ENCODE results near the gene CNTLN.

DNA sequence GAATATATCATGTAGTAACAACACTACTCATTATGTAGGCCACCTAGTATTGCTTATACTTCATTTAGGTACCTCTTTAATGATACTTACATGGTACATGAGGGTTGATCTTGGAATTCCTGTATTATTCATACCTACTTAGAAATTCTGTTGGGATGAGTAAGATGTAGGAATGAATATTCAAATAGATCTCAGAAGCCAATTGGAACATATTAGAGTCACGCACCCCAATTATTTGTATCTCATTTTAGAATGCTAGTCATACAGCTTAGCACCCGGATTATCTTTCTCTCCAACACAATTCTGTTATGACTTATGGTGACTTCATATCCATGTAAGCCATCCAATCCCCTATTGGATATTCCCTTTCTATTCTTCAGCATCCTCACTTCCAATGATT, 337.3 kb downstream of the CNTLN start:
- TF ChIP-seq CHD2 (IDR thresholded peaks at IDR 0.05; ENCODE audit: low read depth, low read length) (no peak), YY1 (IDR thresholded peaks at IDR 0.05; ENCODE audit: borderline replicate concordance in 1 of 3, control insufficient read depth in 1 of 3, extremely low read depth in 1 of 3, insufficient read depth in 3 of 3, insufficient read length in 1 of 3, insufficient replicate concordance in 2 of 3, low read depth in 1 of 3, low read length in 2 of 3) (no peak), HDAC2 (IDR thresholded peaks at IDR 0.05) (no peak), MTA3 (IDR thresholded peaks at IDR 0.05; ENCODE audit: borderline replicate concordance) (no peak), ZNF124 (CRISPR knock-in tag; IDR thresholded peaks at IDR 0.05) (no peak), EGR1 (conservative IDR thresholded peaks at IDR 0.05) (no peak), ZSCAN29 (IDR thresholded peaks at IDR 0.05) (no peak), NONO (IDR thresholded peaks at IDR 0.05; ENCODE audit: low read depth in 2 of 2, low read length in 1 of 2) (no peak), DNMT1 (IDR thresholded peaks at IDR 0.05) (no peak), SP1 (CRISPR knock-in tag; IDR thresholded peaks at IDR 0.05) (no peak), JUND (IDR thresholded peaks at IDR 0.05; ENCODE audit: borderline replicate concordance, low read depth, low read length) (no peak), JUND (tag; IDR thresholded peaks at IDR 0.05; ENCODE audit: borderline replicate concordance, low read depth, low read length) (no peak)
- TF ChIP-seq, protein P1, sequence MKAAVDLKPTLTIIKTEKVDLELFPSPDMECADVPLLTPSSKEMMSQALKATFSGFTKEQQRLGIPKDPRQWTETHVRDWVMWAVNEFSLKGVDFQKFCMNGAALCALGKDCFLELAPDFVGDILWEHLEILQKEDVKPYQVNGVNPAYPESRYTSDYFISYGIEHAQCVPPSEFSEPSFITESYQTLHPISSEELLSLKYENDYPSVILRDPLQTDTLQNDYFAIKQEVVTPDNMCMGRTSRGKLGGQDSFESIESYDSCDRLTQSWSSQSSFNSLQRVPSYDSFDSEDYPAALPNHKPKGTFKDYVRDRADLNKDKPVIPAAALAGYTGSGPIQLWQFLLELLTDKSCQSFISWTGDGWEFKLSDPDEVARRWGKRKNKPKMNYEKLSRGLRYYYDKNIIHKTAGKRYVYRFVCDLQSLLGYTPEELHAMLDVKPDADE (conservative IDR thresholded peaks at IDR 0.05; ENCODE audit: control insufficient read depth, low read depth, low read length), result no peak
- TF ChIP-seq, protein P2, sequence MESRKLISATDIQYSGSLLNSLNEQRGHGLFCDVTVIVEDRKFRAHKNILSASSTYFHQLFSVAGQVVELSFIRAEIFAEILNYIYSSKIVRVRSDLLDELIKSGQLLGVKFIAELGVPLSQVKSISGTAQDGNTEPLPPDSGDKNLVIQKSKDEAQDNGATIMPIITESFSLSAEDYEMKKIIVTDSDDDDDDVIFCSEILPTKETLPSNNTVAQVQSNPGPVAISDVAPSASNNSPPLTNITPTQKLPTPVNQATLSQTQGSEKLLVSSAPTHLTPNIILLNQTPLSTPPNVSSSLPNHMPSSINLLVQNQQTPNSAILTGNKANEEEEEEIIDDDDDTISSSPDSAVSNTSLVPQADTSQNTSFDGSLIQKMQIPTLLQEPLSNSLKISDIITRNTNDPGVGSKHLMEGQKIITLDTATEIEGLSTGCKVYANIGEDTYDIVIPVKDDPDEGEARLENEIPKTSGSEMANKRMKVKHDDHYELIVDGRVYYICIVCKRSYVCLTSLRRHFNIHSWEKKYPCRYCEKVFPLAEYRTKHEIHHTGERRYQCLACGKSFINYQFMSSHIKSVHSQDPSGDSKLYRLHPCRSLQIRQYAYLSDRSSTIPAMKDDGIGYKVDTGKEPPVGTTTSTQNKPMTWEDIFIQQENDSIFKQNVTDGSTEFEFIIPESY (CRISPR knock-in tag; IDR thresholded peaks at IDR 0.05), result no peak
- TF ChIP-seq, protein P3, sequence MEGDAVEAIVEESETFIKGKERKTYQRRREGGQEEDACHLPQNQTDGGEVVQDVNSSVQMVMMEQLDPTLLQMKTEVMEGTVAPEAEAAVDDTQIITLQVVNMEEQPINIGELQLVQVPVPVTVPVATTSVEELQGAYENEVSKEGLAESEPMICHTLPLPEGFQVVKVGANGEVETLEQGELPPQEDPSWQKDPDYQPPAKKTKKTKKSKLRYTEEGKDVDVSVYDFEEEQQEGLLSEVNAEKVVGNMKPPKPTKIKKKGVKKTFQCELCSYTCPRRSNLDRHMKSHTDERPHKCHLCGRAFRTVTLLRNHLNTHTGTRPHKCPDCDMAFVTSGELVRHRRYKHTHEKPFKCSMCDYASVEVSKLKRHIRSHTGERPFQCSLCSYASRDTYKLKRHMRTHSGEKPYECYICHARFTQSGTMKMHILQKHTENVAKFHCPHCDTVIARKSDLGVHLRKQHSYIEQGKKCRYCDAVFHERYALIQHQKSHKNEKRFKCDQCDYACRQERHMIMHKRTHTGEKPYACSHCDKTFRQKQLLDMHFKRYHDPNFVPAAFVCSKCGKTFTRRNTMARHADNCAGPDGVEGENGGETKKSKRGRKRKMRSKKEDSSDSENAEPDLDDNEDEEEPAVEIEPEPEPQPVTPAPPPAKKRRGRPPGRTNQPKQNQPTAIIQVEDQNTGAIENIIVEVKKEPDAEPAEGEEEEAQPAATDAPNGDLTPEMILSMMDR (IDR thresholded peaks at IDR 0.05 in 2 of 3, conservative IDR thresholded peaks at IDR 0.05 in 1 of 3; ENCODE audit: insufficient read depth in 2 of 3, low read depth in 1 of 3, low read length in 3 of 3), result no peak
